ENCODE measurements around the gene MYH7B. TPM values are rescaled to one million over a fixed set of nuclear protein-coding genes. Genes with fewer than 3 reads are reported as not detected.

MYH7B gene
- total RNA-seq, 1 experiment from 2014 or later: 0.74 TPM

GRCh38 chr20:34989118-34989517 lies 33.5 kb downstream of the MYH7B start:
- DNase-seq (ENCODE audit: low read depth, low spot score) (no peak), ATAC-seq (no peak)
- ChIA-PET CTCF (no interaction called here), RAD21 (ENCODE audit: low non-redundant PET in 1 of 2, low total read pairs in 2 of 2, uncharacterized antibody in 2 of 2, unreplicated experiment in 2 of 2) (no interaction called here), POLR2A (interaction anchor here (0.6 kb wide), 1 partner anchor 117 kb away, joined by 3 read pairs; no protein-coding TSS in a partner anchor)
- H3K27me3 ChIP-seq (ENCODE audit: insufficient read depth, low read length): no peaks in the 10 kb centered on the region
- TF ChIP-seq ZNF274 (IDR thresholded peaks at IDR 0.05; ENCODE audit: low read depth, low read length) (no peak), POLR2A (IDR thresholded peaks at IDR 0.05; ENCODE audit: borderline replicate concordance, extremely low read depth, insufficient read depth, insufficient read length) (no peak)
- no peak overlapping the region for H3K4me2 ChIP-seq (ENCODE audit: low read length)
- H2AFZ ChIP-seq (ENCODE audit: low read depth, low read length, poor library complexity, severe bottlenecking): no peak overlapping the region
- H3K27ac ChIP-seq (ENCODE audit: low read depth, low read length): no peak overlapping the region
- H3K79me2 ChIP-seq (ENCODE audit: insufficient read depth, low read length): no peaks in the 10 kb centered on the region
- intact Hi-C loops (cut with micrococcal nuclease): no loop called here
- H3K9ac ChIP-seq (ENCODE audit: low read length): no peak overlapping the region
- H3K9me3 ChIP-seq (ENCODE audit: control insufficient read depth in 1 of 2, insufficient read depth in 1 of 2, low read depth in 1 of 2, low read length in 2 of 2): no peaks in the 10 kb centered on the region
- H3K4me3 ChIP-seq (replicated peaks in 1 of 2; ENCODE audit: low read depth in 1 of 2, low read length in 2 of 2): no peak overlapping the region
- no TSS peak for BruUV-seq (replicated peaks)
- H4K20me1 ChIP-seq (ENCODE audit: insufficient read depth): no peaks in the 10 kb centered on the region
- H3K4me1 ChIP-seq (ENCODE audit: control insufficient read depth in 1 of 2, insufficient read depth in 2 of 2, low read length in 2 of 2): peaks cover 0 to 2% of the 10 kb centered on the region in 2 experiments; a peak in 1 of 4 replicates
- no peaks in the 10 kb centered on the region for H3K9me2 ChIP-seq (ENCODE audit: insufficient read depth)
- no peaks in the 10 kb centered on the region for H3K36me3 ChIP-seq (ENCODE audit: control insufficient read depth in 1 of 2, insufficient read depth in 2 of 2, low read length in 2 of 2)

GRCh38 chr20:34989670-34990069 lies 34.0 kb downstream of the MYH7B start:
- no peaks in the 10 kb centered on the region for H4K20me1 ChIP-seq (ENCODE audit: insufficient read depth)
- H3K36me3 ChIP-seq (ENCODE audit: control insufficient read depth in 1 of 2, insufficient read depth in 2 of 2, low read length in 2 of 2): no peaks in the 10 kb centered on the region
- H3K79me2 ChIP-seq (ENCODE audit: insufficient read depth, low read length): no peaks in the 10 kb centered on the region
- H3K4me2 ChIP-seq (ENCODE audit: low read length): no peak overlapping the region
- no peak for ATAC-seq
- no peaks in the 10 kb centered on the region for H3K27me3 ChIP-seq (ENCODE audit: insufficient read depth, low read length)
- RAD21 ChIA-PET (ENCODE audit: low non-redundant PET in 1 of 2, low total read pairs in 2 of 2, uncharacterized antibody in 2 of 2, unreplicated experiment in 2 of 2): no interaction called here
- no peak for TF ChIP-seq MAX (IDR thresholded peaks at IDR 0.05)
- no peak for TF ChIP-seq ATF3 (IDR thresholded peaks at IDR 0.05)
- TF ChIP-seq ZNF274 (IDR thresholded peaks at IDR 0.05; ENCODE audit: low read depth, low read length): no peak
- TF ChIP-seq ZBTB33 (IDR thresholded peaks at IDR 0.05; ENCODE audit: extremely low read depth, insufficient replicate concordance, low read length): no peak
- TF ChIP-seq POLR2AphosphoS5 (IDR thresholded peaks at IDR 0.05; ENCODE audit: low read depth, low read length): no peak
- TF ChIP-seq EZH2 (IDR thresholded peaks at IDR 0.05): no peak
- TF ChIP-seq SP1 (IDR thresholded peaks at IDR 0.05; ENCODE audit: low read depth): no peak
- no peak for TF ChIP-seq FOSL1 (IDR thresholded peaks at IDR 0.05; ENCODE audit: low read depth)
- no peak for TF ChIP-seq CTCF (IDR thresholded peaks at IDR 0.05 in 2 of 3, conservative IDR thresholded peaks at IDR 0.05 in 1 of 3; ENCODE audit: borderline replicate concordance in 1 of 3, insufficient read depth in 1 of 3, low read depth in 2 of 3, low read length in 2 of 3)
- BruUV-seq (replicated peaks): no TSS peak
- H3K9me2 ChIP-seq (ENCODE audit: insufficient read depth): no peaks in the 10 kb centered on the region
- no peak for DNase-seq (ENCODE audit: low read depth, low spot score)
- POLR2A ChIA-PET: interaction anchor here (0.6 kb wide), 1 partner anchor 116 kb away, joined by 3 read pairs; no protein-coding TSS in a partner anchor
- H3K4me1 ChIP-seq (ENCODE audit: control insufficient read depth in 1 of 2, insufficient read depth in 2 of 2, low read length in 2 of 2): no peaks in the 10 kb centered on the region
- H3K9me3 ChIP-seq (ENCODE audit: control insufficient read depth in 1 of 2, insufficient read depth in 1 of 2, low read depth in 1 of 2, low read length in 2 of 2): no peaks in the 10 kb centered on the region
- CTCF ChIA-PET: no interaction called here
- H3K4me3 ChIP-seq (replicated peaks in 1 of 2; ENCODE audit: low read depth in 1 of 2, low read length in 2 of 2): no peak overlapping the region
- H3K27ac ChIP-seq (ENCODE audit: low read depth, low read length): no peak overlapping the region
- H3K9ac ChIP-seq (ENCODE audit: low read length): no peak overlapping the region
- H2AFZ ChIP-seq (ENCODE audit: low read depth, low read length, poor library complexity, severe bottlenecking): no peak overlapping the region
- intact Hi-C loops (cut with micrococcal nuclease): no loop called here
